NCI-H2107 treated with DMSO at 0.1 percent for 48 hours (cell line): ENCODE results near the gene APBB2.
"Not testable (repeated sequence)": the region's sequence is repeated elsewhere in the genome, so short reads cannot be mapped to it uniquely, and the experiment has no call there.

ENCODE experiments used
- DNase-seq: peaks from one replicate; lab custom pipeline; 2025; ENCODE audit not compliant: unreplicated experiment; lab: John Stamatoyannopoulos, UW

Gene APBB2

GRCh38 chr4:40840255-40840984, 373.9 kb downstream of the APBB2 start:
- DNase-seq = peak; percentile 13

GRCh38 chr4:40838742-40839141, 375.6 kb downstream of the APBB2 start:
- no peak for DNase-seq

DNA sequence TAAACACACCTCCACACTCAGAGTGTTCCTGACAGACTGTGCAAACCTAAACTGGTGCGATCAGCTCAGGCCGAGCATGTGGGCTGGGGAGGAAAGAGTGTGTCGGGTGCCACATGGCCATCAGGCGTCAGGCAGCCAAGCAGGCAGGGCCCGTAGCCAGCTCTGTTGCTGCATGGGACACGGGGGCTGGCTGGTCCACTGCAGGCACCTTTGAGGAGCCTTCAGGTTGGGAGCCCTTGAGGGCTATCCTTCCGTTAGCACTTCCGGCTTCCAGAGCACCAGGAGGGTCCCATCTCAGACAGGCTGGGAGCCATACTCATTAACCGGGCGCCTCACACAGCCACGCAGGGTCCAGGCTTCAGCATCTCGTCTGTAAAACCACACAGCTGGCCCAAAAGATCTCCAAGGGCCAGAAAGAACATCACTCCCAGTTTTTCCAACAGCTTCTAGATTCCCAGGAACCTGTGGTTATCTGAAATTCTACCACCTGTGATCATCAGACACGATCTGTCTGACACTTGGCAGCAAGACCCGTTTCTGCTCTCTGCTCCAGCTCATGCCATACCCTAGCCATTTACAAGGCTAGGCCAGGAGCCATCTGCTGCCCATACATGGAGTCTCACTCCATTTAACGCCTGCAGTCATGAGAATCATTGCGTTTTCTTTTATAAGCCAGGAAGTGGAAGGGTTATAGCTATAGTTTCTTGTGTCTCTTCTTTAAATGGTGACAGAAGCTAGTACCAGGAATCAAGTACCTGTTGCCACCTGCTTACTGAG, 377.1 kb downstream of the APBB2 start:
- DNase-seq = no peak

- DNase-seq = no peak
These were observed 381.1 kb downstream of the APBB2 start for GRCh38 chr4:40833212-40833611.

DNA sequence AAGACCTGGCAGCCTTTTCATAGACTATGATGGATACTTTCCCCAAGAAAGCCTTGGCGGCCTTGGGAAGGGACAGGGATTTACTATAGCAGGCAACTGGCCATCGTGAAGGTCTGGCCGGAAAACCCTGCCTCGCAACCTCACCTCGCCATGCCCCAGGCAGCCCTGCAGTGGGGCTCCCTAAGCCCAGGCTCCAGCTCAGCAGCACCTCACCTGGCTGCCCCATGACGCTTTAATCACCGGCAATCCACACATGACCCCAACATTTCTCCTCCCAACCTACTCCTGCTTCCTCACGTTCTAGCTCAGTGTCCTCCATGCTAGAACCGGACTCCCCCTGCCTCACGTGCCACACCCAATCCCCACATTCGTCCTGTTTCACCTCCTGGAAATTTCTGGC, 382.2 kb downstream of the APBB2 start:
- DNase-seq = no peak

- no peak for DNase-seq
These were observed 383.0 kb downstream of the APBB2 start for GRCh38 chr4:40831146-40831907.

DNA sequence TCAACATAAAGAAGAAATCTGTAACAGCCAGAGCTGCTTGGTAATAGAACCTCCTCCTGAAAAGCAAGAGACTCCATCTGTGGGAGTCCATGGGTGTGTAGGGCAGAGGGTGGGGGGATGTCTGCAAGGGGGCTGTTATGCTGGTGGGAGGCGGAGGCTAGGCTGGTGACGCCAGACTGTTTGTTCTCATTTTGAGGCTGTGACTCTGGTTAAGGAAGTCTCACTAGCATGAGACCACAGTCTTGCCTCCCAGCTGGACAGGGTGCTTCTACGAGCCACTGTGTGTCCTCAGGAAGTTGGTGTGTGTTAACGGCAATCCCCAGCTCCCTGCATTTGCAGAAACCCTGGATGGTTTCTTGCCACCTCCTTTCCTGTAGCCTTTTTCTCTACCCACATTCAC, 384.8 kb downstream of the APBB2 start:
- no peak for DNase-seq

- DNase-seq = no peak
These were observed 385.7 kb downstream of the APBB2 start for GRCh38 chr4:40828661-40829060.

GRCh38 chr4:40827758-40828157, 386.6 kb downstream of the APBB2 start:
- no peak for DNase-seq

- no peak for DNase-seq
These were observed 387.5 kb downstream of the APBB2 start for GRCh38 chr4:40826821-40827220.

GRCh38 chr4:40825014-40825838, 389.1 kb downstream of the APBB2 start:
- DNase-seq = no peak

DNA sequence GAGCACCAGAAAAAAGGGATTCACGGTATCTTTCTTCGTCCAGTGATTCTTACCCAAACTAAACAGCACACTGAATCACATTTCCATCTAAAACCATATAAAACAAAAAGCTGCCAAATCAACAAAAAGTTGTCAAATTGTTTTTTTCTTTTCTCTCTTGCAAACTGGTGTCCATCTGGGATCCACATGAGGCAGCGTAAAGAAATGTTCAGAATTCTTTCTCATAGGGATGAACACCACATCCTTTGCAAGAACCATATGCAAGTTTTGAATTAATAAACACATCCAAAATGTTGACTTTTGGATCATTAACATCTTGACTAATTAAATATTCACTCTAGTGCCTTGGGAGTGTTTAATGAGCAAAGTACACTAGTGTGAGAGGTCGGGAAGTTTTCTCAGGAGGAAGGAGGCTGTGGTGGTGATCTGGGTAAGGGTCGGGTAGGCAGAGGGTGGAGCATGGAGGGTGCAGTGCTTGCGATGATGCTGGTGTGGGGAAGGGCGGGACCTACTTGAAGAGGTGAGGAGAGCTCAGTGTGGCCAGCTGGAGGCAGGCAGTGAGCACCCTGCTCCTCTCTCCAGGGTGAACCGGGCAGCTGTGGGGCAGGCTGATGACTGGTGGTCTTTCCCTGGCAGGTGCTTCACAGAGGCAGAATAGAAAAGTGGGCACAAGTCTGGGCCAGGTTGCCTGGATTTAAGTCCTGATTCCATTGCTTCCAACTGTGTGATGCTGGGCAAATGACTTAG, 391.7 kb downstream of the APBB2 start:
- no peak for DNase-seq

DNA sequence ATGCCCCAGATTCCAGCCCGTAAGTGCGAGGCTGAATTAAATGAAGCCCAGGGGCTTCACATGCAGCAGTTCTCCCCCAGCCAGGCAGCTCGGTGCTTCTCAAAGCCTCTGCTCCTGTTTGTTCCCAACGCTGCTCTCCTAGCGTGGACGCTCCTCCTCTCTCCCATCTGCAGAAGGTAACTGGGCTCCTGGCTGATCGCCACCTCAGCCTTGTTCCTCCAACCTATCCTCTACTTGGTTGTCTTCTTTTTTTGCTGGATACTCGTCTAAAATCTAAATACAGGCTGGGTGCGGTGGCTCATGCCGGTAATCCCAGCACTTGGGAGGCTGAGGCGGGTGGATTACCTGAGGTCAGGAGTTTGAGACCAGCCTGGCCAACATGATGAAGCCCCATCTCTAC, 394.2 kb downstream of the APBB2 start:
- no peak for DNase-seq

DNA sequence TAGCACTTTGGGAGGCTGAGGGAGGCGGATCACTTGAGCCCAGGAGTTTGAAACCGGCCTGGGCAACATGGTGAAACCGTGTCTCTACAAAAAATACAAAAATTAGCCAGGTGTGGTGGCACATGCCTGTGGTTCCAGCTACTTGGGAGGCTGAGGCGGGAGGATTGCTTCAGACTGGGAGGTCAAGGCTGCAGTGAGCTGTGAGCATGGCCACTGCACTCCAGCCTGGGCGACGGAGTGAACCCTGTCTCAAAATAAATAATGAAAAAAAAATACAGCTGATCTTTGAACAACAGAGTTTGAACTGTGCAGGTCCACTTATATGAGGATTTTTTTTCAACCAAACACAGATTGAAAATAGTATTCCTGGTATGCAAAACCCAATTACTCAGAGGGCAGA, 397.2 kb downstream of the APBB2 start:
- DNase-seq = not testable (repeated sequence)

DNA sequence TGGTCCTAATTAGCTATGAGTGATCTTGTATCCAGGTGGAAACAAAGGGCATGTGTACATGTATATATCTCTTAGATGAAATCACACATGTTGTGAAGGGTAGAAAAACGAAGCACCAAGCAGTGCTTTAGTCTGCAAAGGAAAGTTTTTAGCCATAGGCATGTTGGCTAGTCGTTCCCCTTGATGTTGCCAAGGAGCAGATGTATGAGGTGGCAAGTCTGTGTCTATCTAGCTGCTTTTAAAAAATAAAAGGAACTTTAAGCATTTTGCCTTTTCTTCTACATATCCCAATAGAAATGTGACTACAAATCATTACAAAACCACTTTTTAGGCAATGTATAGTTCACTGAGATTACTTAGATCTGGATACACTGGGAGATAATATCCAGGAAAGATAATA, 401.5 kb downstream of the APBB2 start:
- no peak for DNase-seq

GRCh38 chr4:40812386-40812785, 402.0 kb downstream of the APBB2 start:
- no peak for DNase-seq

DNA sequence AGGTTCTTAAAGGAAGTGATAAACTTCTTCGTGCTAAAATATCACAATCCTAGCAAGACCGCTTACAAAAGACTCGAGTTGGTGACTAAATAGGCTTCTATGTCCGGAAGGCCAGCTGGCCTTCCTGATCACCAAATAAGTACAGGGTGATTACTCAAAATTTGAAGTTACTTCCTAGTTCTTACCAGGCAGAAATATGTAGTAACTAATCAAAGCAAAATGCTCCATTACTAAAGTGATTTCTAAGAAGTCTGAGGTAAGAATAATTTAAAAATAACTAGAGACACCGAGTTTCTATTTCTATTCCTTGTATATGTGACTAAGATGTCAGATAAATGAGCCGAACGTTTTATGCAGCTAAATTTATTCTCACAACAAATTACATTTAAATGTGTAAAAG, 402.4 kb downstream of the APBB2 start:
- DNase-seq = no peak

- DNase-seq = no peak
These were observed 405.4 kb downstream of the APBB2 start for GRCh38 chr4:40808926-40809457.

DNA sequence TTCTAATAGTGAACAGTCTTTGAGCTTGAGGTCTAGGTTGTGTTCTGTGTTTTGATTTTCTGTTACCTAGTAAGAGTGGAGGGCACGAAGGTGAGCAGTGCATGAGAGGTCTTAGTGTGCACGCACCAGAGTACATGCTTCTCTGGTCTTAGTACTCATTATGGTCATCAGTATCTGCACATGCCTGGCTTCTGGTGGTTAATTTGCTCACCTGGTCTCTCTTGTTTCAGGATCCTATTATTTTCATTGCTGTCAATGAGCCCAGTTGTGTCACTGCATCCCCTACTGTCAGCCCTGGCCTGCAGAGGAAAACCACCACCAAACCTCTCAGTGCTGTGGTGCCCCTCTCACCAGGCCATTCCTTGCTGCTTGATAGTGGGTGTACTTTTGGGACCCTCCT, 409.7 kb downstream of the APBB2 start:
- no peak for DNase-seq

GRCh38 chr4:40800064-40800463, 414.3 kb downstream of the APBB2 start:
- DNase-seq = no peak
